Thyroid gland (tissue), 4 donors: Measurements from ENCODE around the gene CLCN3.

ENCODE experiments used
- CTCF ChIP-seq, 6 experiments: fragments of 200-600 bp in 3 of 6; fragments of 450-650 bp in 3 of 6; sonication (generic) in 3 of 6; IDR thresholded peaks; one replicate each; pipeline ENCODE4 v1.5.1; 2016 to 2019; ENCODE audit warnings: antibody characterized with exemption in 6 of 6, mild to moderate bottlenecking in 2 of 6, inconsistent platforms in 1 of 6, moderate library complexity in 1 of 6
- POLR2A ChIP-seq, 2 donors: fragments of 450-650 bp; IDR thresholded peaks; one replicate each; pipeline ENCODE4 v1.6.1; 2017; ENCODE audit warnings: antibody characterized with exemption in 2 of 2, mild to moderate bottlenecking in 2 of 2, moderate library complexity in 1 of 2

- TF ChIP-seq CTCF (IDR thresholded peaks at IDR 0.05) (no peak), POLR2A (IDR thresholded peaks at IDR 0.05) (no peak)
Observed at GRCh38 chr4:169707958-169708643, 87.7 kb downstream of the CLCN3 start.
